ENCODE results near the gene MAMLD1.

The MAMLD1 gene

GRCh38 chrX:150465326-150465725 is 102.2 kb downstream of the MAMLD1 start:
- no peak for DNase-seq

- DNase-seq: no peak
Measured at GRCh38 chrX:150465881-150466775, 103.0 kb downstream of the MAMLD1 start.

- DNase-seq: no peak
Measured at GRCh38 chrX:150472306-150472705, 109.2 kb downstream of the MAMLD1 start.

- DNase-seq: no peak
Measured at GRCh38 chrX:150473371-150473770, 110.3 kb downstream of the MAMLD1 start.

- DNase-seq: no peak
Measured at GRCh38 chrX:150475461-150475860, 112.3 kb downstream of the MAMLD1 start.

- DNase-seq: no peak
Measured at GRCh38 chrX:150476164-150476699, 113.1 kb downstream of the MAMLD1 start.

GRCh38 chrX:150477371-150477770 is 114.3 kb downstream of the MAMLD1 start:
- no peak for DNase-seq

GRCh38 chrX:150478496-150479492 is 115.7 kb downstream of the MAMLD1 start:
- DNase-seq: peak; percentile 64

GRCh38 chrX:150482537-150483206 is 119.6 kb downstream of the MAMLD1 start:
- DNase-seq: peak; percentile 59

- DNase-seq: no peak
Measured at GRCh38 chrX:150483356-150483985, 120.4 kb downstream of the MAMLD1 start.

- DNase-seq: peak; percentile 39
Measured at GRCh38 chrX:150486011-150486410, 122.9 kb downstream of the MAMLD1 start.

- no peak for DNase-seq
Measured at GRCh38 chrX:150487369-150488094, 124.4 kb downstream of the MAMLD1 start.

- DNase-seq: no peak
Measured at GRCh38 chrX:150489359-150490015, 126.4 kb downstream of the MAMLD1 start.

- DNase-seq: no peak
Measured at GRCh38 chrX:150495496-150495895, 132.4 kb downstream of the MAMLD1 start.

GRCh38 chrX:150499240-150499639 is 136.1 kb downstream of the MAMLD1 start:
- DNase-seq: no peak

- DNase-seq: no peak
Measured at GRCh38 chrX:150502091-150502490, 139.0 kb downstream of the MAMLD1 start.

- no peak for DNase-seq
Measured at GRCh38 chrX:150502979-150503897, 140.1 kb downstream of the MAMLD1 start.

- DNase-seq: no peak
Measured at GRCh38 chrX:150503898-150504219, 140.7 kb downstream of the MAMLD1 start.

GRCh38 chrX:150504397-150505182 is 141.5 kb downstream of the MAMLD1 start:
- DNase-seq: no peak

Measured in CD4-positive, alpha-beta T cell treated with Interleukin-4 for 4 hours (primary cell).